HL-60/S4 treated with phorbol 12-myristate 13-acetate at 8.2 ng/mL for 4 days and 3 days (cell line): ENCODE results near the gene ANKMY1.

Experiments used
- in situ Hi-C: fragments of 300-500 bp; cut with MboI; formaldehyde crosslinking; loops from 2 replicates; pipeline ENCODE4 v1.15.0; 2022; ENCODE audit warnings: low sequenced_read_pairs

The ANKMY1 gene

GRCh38 chr2:240581811-240582210, 24.0 kb upstream of the ANKMY1 start:
- in situ Hi-C loops, result no loop called here

- in situ Hi-C loops, result no loop called here
Measured at GRCh38 chr2:240579771-240580614, 22.2 kb upstream of the ANKMY1 start.

DNA sequence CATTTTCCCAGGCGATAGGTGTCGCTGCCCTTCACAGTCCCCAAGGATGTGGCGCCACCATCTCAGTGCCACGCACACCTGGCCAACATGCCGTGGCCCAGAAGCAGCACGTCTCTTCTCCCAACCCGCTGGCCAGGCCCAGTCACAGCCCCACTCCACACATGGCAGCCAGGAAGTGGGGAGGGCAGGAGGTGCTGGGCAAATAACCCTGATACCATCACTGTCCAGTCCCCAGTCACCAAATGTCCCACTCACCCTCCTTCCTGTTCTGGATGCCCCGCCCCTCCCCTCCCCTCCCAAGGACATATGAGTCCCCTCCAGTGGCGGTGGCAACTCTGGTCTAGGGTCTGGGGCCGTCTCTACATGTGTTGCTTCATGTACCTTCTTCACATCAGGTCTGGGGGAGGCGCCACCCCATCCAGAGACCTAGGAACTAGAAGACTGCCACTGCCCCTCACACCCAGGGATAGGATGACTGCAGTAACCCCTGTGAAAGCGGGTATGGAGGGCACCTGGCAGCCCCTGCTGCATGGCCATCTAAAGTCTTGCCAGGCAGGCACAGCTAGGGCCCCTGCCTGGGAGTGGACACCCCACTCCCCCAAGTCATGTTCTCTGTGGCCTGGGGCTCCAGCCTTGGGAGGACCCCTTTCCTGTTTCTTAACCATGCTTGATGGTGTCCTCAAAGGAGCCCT, 21.4 kb upstream of the ANKMY1 start:
- in situ Hi-C loops, result no loop called here

DNA sequence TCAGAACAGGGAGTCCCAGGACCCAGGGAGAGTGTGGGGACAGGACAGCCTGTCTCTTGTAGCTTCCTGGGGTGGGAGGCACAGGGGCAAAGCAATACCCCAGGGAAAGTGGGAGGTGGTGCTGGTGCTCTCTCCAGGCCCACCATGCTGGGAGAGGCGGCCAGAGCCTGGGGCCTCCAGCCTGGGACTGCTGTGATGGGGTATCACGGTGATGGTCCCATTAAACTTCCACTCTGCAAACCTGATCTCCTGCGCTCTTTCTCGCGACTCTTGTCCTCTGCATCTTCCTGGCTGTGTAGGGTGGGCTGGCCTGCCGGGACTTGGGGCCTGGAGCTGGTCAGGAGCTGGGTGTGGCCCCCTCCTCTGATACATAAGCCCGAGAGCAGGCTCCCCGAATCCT, 20.7 kb upstream of the ANKMY1 start:
- in situ Hi-C loops, result no loop called here

DNA sequence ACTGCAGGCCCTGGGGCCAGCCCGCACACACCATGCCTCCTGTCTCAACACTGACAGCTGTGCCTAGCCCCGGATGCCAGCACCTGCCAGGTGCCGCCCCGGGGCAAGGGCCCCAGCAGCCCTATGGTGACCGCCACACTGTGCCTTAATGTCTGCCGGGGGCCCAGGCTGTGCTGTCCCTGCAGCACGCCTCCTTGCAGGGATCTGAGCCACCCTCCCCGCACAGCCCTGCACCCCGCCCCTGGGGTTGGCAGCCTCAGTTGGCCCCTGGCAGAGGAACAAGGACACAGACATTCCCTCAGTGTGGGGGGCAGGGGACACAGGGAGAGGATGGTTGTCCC, 20.3 kb upstream of the ANKMY1 start:
- in situ Hi-C loops, result no loop called here

DNA sequence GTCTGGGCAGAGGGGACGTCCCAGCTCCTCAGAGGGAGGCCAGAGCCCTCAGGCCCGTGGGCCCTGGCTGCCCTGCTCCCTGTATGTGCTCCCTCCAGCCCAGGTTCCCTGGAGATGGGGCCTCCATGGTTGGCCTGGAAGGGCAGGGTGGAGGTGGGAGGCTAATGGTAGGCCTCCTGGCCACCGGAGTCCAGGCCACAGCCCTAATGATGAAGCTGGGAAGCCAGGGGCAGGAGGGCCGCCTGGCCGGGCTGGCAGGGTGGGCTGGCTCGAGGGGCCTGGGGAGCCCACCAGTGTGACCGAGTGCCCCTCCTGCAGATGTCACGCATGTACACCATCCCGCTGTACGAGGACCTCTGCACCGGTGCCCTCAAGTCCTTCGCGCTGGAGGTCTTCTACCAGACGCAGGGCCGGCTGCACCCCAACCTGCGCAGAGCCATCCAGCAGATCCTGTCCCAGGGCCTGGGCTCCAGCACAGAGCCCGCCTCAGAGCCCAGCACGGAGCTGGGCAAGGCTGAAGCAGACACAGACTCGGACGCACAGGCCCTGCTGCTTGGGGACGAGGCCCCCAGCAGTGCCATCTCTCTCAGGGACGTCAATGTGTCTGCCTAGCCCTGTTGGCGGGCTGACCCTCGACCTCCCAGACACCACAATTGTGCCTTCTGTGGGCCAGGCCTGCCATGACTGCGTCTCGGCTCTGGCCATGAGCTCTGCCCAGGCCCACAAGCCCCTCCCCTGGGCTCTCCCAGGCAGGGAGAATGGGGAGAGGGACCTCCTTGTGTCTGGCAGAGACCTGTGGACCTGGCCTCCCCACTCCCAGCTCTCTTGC, 19.7 kb upstream of the ANKMY1 start:
- in situ Hi-C loops, result no loop called here

DNA sequence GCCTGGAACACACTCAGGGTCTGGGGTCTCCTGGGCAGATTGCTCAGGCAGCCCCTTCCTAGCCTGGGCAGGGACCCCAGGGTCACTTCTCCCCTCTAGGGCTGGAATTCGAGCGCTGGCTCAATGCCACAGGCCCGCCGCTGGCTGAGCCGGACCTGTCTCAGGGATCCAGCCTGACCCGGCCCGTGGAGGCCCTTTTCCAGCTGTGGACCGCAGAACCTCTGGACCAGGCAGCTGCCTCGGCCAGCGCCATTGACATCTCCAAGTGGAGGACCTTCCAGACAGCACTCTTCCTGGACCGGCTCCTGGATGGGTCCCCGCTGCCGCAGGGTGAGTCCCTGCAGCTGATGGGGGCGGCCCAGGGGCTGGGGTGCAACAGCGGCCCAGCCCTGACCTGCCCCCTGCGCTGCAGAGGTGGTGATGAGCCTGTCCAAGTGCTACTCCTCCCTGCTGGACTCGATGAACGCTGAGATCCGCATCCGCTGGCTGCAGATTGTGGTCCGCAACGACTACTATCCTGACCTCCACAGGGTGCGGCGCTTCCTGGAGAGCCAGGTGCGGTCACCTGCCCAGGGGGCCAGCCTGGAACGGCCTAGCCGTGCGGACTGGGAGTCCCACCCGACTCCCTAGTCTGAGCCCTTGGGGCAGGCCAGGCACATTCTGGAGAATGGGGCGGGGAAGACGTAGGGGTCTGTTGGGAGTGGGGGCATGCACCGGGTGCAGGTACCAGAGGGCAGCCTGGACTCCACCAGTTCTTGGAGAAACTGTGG, 18.8 kb upstream of the ANKMY1 start:
- in situ Hi-C loops, result no loop called here

GRCh38 chr2:240576036-240576435, 18.2 kb upstream of the ANKMY1 start:
- in situ Hi-C loops, result no loop called here

- in situ Hi-C loops, result no loop called here
Measured at GRCh38 chr2:240575101-240575965, 17.5 kb upstream of the ANKMY1 start.

GRCh38 chr2:240574386-240575100, 16.8 kb upstream of the ANKMY1 start:
- in situ Hi-C loops, result no loop called here

DNA sequence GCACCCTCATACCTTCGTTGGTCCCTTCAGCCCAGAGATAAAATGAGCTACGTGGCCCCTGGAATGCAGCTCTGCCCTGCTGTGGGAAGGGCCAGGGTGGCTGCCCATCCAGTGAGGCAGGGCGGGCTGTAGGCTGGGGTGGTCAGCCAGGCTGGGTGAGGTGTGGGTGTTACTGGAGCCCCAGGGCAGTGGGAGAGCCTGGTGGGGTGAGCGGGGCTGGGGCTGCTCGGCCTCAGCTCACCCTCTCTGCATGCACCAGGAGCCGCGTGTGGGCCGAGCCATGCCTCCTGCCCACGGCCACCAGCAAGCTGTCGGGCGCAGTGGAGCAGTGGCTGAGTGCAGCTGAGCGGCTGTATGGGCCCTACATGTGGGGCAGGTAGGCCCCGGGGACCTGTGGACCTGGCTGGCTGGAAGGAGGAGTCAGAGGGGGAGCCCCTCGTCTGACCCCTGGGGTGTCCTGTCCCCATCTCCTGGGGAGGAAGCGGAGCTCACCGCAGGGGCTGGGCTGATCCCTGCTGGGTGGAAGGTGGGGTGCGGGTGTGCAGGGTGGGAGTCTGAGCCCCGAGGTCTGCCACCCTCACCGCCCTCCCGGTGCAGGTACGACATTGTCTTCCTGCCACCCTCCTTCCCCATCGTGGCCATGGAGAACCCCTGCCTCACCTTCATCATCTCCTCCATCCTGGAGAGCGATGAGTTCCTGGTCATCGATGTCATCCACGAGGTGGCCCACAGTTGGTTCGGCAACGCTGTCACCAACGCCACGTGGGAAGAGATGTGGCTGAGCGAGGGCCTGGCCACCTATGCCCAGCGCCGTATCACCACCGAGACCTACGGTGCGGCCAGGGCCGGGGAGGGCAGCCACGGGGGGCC, 16.0 kb upstream of the ANKMY1 start:
- in situ Hi-C loops, result no loop called here

- in situ Hi-C loops, result no loop called here
Measured at GRCh38 chr2:240573071-240573515, 15.3 kb upstream of the ANKMY1 start.

GRCh38 chr2:240572141-240573031, 14.6 kb upstream of the ANKMY1 start:
- in situ Hi-C loops, result no loop called here

DNA sequence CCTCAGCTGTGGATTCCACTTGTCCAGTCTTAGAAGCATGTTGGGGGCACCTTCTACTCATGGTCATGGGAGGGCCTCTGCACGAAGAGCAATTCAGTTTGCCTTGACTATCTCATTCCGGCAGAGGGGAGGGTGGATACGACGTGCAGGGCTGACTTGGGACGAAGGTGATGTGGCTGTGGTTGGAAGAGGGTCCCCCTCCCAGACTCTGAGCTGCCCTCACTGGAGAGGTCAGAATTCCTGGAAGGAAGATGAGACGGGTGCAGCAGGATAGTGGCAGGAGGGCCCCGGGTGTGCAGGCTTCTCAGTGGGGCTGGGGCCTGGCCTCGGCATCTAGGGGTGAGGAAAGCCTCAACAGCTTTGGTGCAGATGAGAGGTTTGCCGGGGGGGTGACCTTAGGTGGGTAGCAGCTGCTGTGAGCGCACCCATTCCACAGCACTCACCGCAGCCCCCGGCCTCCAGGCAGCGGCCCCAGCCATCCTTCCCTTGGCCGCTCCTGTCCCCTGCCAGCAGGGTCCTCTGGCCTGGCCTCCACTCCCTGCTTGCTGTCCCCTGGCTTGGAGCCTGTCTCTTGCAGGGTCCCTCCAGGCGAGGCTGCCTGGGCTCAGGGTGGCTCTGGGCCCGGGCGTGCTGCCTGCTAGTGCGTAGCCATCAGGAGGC, 13.7 kb upstream of the ANKMY1 start:
- in situ Hi-C loops, result no loop called here

- in situ Hi-C loops, result no loop called here
Measured at GRCh38 chr2:240570531-240571313, 12.9 kb upstream of the ANKMY1 start.

DNA sequence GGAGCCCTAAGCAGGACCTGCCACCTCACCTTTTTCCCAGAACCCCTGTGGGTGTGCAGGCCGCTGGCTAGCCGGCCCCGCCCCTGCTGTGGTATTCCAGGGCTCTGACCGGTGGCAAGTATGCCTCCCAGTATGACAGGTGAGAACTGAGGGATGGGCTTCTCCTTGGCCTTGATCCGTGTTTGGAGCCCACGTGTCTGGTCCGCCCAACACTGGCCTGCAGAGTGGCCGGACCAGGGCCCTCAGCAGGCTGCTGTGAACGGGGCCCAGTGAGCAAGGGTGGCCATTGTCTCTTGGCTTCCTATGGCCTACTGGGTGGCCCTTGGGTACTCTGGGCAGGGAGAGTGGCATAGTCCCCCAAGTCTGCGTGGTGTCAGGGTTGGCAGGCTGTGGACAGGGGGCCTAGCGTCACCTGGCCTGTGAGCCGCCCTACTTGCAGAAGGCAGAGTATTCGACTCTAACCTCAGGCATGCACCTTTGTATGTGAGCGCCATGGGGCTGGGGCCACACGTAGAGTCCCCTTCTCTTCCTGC, 12.3 kb upstream of the ANKMY1 start:
- in situ Hi-C loops, result no loop called here
